Activated CD4-positive, alpha-beta T cell treated with anti-CD3 and anti-CD28 coated beads for 36 hours (primary cell): ENCODE data around the gene OR2V1. TPM values are rescaled to one million over a fixed set of nuclear protein-coding genes. Genes with fewer than 3 reads are reported as not detected.
"Not testable (repeated sequence)": the region's sequence is repeated elsewhere in the genome, so short reads cannot be mapped to it uniquely, and the experiment has no call there.

Experiments used
- ATAC-seq: fragments of 200-7000 bp; cut with Tn5 transposase; one replicate; pipeline ENCODE4 v1.10.0; 2021; ENCODE audit warnings: mild to moderate bottlenecking, moderate library complexity
- CTCF ChIA-PET: fragments of 350-600 bp; sonication (Branson Sonifier 250); formaldehyde crosslinking; loops from one replicate; lab custom pipeline; 2021; ENCODE audit warnings: antibody characterized with exemption; lab: Charles Lee
- POLR2A ChIA-PET: fragments of 350-600 bp; sonication (Branson Sonifier 250); formaldehyde crosslinking; loops from one replicate; lab custom pipeline; 2021; ENCODE audit warnings: antibody characterized with exemption, inconsistent platforms; lab: Charles Lee
- DNase-seq: peaks from one replicate; pipeline ENCODE4 v3.0.0-alpha.2; 2020
- H3K27ac Mint-ChIP-seq: one replicate; pipeline ENCODE4 v1.8.0; 2021; ENCODE audit warnings: mixed read lengths
- H3K27me3 Mint-ChIP-seq: one replicate; pipeline ENCODE4 v1.8.0; 2021; ENCODE audit warnings: mixed read lengths
- H3K36me3 Mint-ChIP-seq: one replicate; pipeline ENCODE4 v1.8.0; 2021; ENCODE audit warnings: low read depth, mixed read lengths
- H3K4me1 Mint-ChIP-seq: one replicate; pipeline ENCODE4 v1.8.0; 2021; ENCODE audit warnings: mixed read lengths
- H3K4me3 Mint-ChIP-seq: one replicate; pipeline ENCODE4 v1.8.0; 2021; ENCODE audit warnings: mild to moderate bottlenecking, moderate library complexity, mixed read lengths
- H3K9me3 Mint-ChIP-seq: one replicate; pipeline ENCODE4 v1.8.0; 2021; ENCODE audit warnings: low read depth, mixed read lengths
- intact Hi-C, 2 experiments: fragments of 100-400 bp; cut with DNase I in 1 of 2; cut with micrococcal nuclease in 1 of 2; formaldehyde crosslinking; loops; one replicate each; pipeline versions ENCODE4 v1.14.2 to v1.15.1; 2022 to 2024; cut with DNase I, micrococcal nuclease
- total RNA-seq, 2 experiments: library from RNA; stranded (reverse); gene quantifications; one replicate each; pipeline ENCODE4 v1.2.3, GENCODE V29; 2021

The OR2V1 gene
- total RNA-seq, 2 experiments from 2014 or later, result not detected

DNA sequence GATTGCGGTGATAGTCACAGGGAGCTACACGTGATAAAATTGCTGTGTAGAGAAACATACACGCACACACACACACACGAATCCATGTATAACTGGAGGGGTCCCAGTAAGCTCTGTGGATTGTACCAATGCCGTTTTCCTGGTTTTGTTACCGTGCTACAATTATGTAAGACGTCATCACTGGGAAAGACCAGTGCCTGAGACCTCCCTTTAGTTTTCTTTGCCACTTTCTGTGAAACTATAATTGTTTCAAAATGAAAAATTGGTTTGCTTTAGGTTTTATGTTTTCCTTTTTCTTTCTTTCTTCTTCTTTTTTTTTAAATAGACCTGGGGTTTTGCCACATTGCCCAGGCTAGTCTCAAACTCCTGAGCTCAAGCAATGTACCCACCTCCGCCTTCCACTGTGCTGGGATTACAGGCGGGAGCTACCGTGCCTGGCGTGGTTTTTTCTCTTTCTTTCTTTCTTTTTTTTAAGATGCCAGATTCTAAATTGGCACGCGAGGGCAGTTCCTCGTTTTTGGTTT lies 37.7 kb upstream of the OR2V1 start:
- H3K4me3 Mint-ChIP-seq, result no peak overlapping the region
- no peak for ATAC-seq
- H3K36me3 Mint-ChIP-seq, result no peaks in the 10 kb centered on the region
- no peaks in the 10 kb centered on the region for H3K9me3 Mint-ChIP-seq
- CTCF ChIA-PET, result interaction anchor here (0.7 to 2.1 kb wide), 6 partner anchors 16 to 86 kb away, joined by 3 to 10 read pairs (median 4); no protein-coding TSS in a partner anchor
- no peak for DNase-seq
- intact Hi-C loops, result loop anchor here in 1 of 2 experiments (10.0 kb wide), 1 partner anchor 874 kb away; the partner anchor contains the start of gene MAPK9
- no peak overlapping the region for H3K27ac Mint-ChIP-seq
- H3K27me3 Mint-ChIP-seq, result peaks cover 33% of the 10 kb centered on the region
- POLR2A ChIA-PET, result no interaction called here
- peaks cover 86% of the 10 kb centered on the region for H3K4me1 Mint-ChIP-seq

DNA sequence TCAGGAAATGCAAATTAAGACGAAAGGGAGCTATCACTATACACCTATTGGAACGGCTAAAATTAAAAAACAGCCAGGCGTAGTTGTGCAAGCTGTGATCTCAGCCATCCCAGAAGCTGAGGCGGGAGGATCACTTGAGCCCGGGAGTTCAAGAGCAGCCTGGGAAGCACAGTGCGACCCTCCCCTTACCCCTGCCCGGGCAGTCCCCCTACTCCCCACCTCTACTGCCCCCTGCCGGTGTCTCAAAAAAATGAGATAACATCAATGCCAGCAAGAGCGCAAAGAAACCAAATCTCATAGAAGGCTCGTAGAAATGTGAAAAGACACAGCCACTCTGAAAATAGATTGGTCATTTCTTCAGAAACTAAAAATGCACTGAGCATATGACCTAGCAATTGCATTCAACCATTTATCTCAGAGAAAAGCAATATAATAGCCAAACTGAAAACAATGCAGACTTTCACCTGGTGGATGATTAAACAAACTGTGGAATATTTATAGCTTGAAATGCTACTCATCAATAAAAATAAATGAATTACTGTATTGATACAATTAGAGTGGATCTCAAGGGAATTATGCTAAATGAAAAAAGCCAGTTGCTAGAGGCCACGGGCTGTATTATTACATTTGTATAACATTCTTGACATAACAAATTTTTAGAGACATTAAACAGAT lies 37.0 kb upstream of the OR2V1 start:
- Mint-ChIP-seq H3K27me3 (peaks cover 33% of the 10 kb centered on the region), H3K9me3 (no peaks in the 10 kb centered on the region), H3K4me1 (peaks cover 86% of the 10 kb centered on the region), H3K4me3 (no peak overlapping the region), H3K36me3 (no peaks in the 10 kb centered on the region), H3K27ac (no peak overlapping the region)
- ChIA-PET POLR2A (no interaction called here), CTCF (interaction anchor here (0.5 to 2.1 kb wide), 7 partner anchors 17 to 56 kb away, joined by 3 to 10 read pairs (median 3); no protein-coding TSS in a partner anchor)
- intact Hi-C loops, result loop anchor here in 1 of 2 experiments (10.0 kb wide), 1 partner anchor 873 kb away; the partner anchor contains the start of gene MAPK9
- ATAC-seq, result no peak
- DNase-seq, result peak; percentile 73

DNA sequence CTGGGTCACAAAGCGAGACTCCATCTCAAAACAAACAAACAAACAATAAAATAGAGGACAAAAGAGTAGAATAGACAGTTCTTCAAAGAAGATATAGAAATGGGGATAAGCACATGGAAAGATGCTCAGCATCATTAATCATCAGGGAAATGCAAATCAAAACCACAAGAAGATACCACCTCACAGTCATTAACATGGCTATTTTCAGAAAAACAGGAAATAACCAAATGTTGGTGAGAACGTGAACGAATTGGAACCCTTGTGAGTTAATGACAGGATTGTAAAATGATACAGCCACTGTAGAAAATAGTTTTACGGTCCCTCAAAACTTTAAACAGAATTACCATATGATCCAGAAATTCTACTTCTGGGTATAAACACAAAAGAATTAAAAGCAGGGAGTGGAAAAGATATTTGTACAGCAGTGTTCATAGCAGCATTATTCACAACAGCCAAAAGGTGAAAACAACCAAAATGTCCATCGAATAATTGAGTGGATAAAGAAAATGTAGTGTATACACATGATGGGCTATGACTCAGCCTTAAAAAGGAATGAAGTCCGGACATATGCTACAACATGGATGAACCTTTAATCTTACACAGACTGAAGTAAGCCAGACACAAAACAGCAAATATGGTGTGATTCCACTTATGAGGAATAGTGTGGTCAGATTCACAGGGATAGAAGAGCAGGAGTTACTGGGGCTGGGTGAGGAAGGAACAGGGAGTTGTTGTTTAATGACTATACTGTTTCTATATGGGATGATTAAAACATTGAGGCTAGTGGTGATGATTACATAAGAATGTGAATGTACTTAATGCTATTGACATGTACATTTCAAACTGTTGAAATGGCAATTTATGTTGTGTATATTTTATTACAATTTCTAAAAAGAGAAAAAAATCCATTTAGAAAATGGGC lies 36.1 kb upstream of the OR2V1 start:
- ATAC-seq, result peak; percentile 16
- H3K4me3 Mint-ChIP-seq, result no peak overlapping the region
- ChIA-PET POLR2A (no interaction called here), CTCF (interaction anchor here (0.6 to 1.7 kb wide), 5 partner anchors 13 to 57 kb away, joined by 3 to 6 read pairs (median 3); no protein-coding TSS in a partner anchor)
- intact Hi-C loops, result loop anchor here in 1 of 2 experiments (10.0 kb wide), 1 partner anchor 872 kb away; the partner anchor contains the start of gene MAPK9
- no peaks in the 10 kb centered on the region for H3K36me3 Mint-ChIP-seq
- H3K27ac Mint-ChIP-seq, result no peak overlapping the region
- peaks cover 32% of the 10 kb centered on the region for H3K27me3 Mint-ChIP-seq
- no peaks in the 10 kb centered on the region for H3K9me3 Mint-ChIP-seq
- peaks cover 82% of the 10 kb centered on the region for H3K4me1 Mint-ChIP-seq
- no peak for DNase-seq

DNA sequence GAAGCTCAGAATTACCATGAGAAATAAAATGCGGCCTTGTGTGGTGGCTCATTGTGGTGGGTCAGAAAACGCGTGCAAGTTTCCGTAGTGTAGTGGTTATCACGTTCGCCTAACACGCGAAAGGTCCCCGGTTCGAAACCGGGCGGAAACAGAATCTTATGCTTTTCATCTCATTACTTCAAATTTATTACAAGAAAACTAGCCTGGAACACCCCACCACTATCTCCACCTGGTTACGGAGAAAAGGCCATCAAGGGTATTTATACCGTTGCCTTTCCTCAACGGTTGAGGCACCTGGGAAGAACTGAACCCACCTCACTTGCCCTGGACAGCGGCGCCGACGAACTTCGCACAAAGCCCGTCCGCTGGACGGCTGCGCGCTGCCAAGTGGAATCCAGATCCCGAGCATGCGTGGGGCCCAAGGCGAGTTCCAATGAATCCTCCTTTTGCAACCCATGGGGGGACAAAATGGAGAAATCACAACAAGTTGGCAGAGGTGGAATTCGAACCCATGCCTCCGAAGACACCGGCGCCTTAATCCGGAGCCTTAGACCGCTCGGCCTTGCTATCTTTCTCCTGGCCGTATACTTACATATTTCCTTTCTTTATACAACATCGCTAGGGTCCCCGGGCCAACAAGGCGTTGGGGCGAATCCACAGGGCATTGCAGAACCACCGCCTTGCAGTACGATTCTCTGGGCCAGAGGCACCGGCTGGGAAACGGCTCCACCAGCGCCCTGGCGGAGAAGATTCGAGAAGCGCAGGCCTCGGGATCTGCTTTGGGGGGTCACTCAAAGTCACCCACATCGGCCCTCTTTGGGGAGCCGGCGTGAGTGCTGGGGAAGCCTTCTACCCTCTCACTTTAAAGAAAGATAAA lies 33.3 kb upstream of the OR2V1 start:
- Mint-ChIP-seq H3K27me3 (peaks cover 18% of the 10 kb centered on the region), H3K27ac (peak overlapping the region; percentile 93), H3K4me1 (peaks cover 81% of the 10 kb centered on the region), H3K4me3 (peak overlapping the region; percentile 71), H3K9me3 (no peaks in the 10 kb centered on the region), H3K36me3 (no peaks in the 10 kb centered on the region)
- ATAC-seq (no peak), DNase-seq (peak; percentile 55)
- intact Hi-C loops, result loop anchor here in 1 of 2 experiments (10.0 kb wide), 1 partner anchor 870 kb away; the partner anchor contains the start of gene MAPK9
- ChIA-PET CTCF (interaction anchor here (0.9 to 1.2 kb wide), 5 partner anchors 9 to 26 kb away, joined by 3 to 8 read pairs (median 3); no protein-coding TSS in a partner anchor), POLR2A (interaction anchor here (0.7 kb wide), 1 partner anchor 56 kb away, joined by 3 read pairs; no protein-coding TSS in a partner anchor)

DNA sequence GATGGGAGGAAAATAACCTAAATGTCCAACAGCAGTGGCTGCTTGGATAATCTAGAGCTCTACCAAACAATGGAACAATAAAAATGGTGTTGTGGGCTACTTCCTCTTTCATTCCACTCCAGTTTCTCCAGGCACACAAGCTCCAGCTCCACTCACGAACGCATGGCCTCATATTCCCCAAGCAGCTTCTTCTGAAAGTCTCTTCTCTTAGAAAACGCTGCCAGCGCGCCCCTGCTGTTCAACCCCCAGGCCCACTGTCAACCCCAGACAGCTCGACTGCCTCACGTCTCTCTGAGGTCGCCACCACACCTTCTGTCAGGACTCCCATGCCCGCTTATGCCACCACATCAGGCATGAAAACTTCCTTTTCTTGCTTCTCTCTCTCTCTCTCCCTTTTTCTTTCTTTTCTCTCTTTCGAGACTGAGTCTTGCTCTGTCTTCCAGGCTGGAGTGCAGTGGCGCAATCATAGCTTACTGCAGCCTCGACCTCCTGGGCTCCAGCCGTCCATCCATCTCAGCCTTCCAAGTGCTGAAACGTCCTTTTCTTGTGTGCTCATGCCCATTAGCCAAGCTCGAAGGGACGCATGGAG lies 32.6 kb upstream of the OR2V1 start:
- POLR2A ChIA-PET, result interaction anchor here (0.7 kb wide), 1 partner anchor 57 kb away, joined by 3 read pairs; no protein-coding TSS in a partner anchor
- intact Hi-C loops, result loop anchor here in 1 of 2 experiments (10.0 kb wide), 1 partner anchor 869 kb away; the partner anchor contains the start of gene MAPK9
- H3K36me3 Mint-ChIP-seq, result no peaks in the 10 kb centered on the region
- H3K9me3 Mint-ChIP-seq, result no peaks in the 10 kb centered on the region
- H3K27ac Mint-ChIP-seq, result peak overlapping the region; percentile 93
- ATAC-seq, result no peak
- peak; percentile 50 for DNase-seq
- H3K4me3 Mint-ChIP-seq, result peak overlapping the region; percentile 71
- CTCF ChIA-PET, result interaction anchor here (0.6 to 1.2 kb wide), 5 partner anchors 9 to 42 kb away, joined by 3 to 8 read pairs (median 3); no protein-coding TSS in a partner anchor
- peaks cover 76% of the 10 kb centered on the region for H3K4me1 Mint-ChIP-seq
- peaks cover 14% of the 10 kb centered on the region for H3K27me3 Mint-ChIP-seq

DNA sequence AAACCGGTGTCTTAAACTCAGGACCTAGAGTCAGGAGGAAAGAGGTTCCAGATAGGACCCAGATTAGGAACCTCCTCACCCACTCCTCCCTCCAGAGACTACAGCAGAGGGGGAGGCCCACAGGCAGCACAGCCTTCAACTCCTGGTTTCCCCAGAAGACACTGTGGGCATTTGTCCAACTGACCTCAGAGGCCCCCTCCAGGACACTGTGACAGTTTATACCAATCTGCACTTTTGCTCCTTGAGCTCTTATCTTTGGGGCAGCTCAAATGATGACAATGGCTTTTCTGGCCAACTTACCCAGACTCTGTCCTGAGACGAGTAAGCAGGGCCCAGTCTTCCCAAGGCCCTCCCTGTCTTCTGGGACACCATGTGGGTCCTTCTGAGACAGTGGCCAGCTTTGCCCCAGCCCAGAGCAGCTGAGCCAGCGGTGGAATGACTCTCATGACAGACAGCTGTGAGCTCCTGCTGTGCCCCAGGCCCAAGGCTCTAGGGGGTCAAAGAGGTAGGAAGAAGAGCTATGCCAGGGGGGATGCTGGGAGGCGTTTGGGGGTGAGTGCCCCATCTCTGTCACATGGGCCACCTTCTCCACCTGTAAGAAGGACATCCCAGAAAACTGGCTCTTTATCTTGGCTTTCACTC lies 30.7 kb upstream of the OR2V1 start:
- Mint-ChIP-seq H3K9me3 (no peaks in the 10 kb centered on the region), H3K27ac (peak overlapping the region; percentile 93), H3K4me1 (peaks cover 58% of the 10 kb centered on the region), H3K4me3 (peak overlapping the region; percentile 66), H3K27me3 (peaks cover 9% of the 10 kb centered on the region), H3K36me3 (no peaks in the 10 kb centered on the region)
- ChIA-PET CTCF (interaction anchor here (0.7 to 1.2 kb wide), 3 partner anchors 12 to 62 kb away, joined by 3 to 4 read pairs (median 4); no protein-coding TSS in a partner anchor), POLR2A (no interaction called here)
- intact Hi-C loops, result loop anchor here (1.0 to 10.0 kb wide), 8 partner anchors 12 to 867 kb away; partner anchors contain the start of genes MAPK9 (in 1 of the 2), MGAT1 (in 1 of the 2), TRIM52 (in 1 of the 2) and ZFP62 (in 1 of the 2)
- DNase-seq (no peak), ATAC-seq (no peak)

DNA sequence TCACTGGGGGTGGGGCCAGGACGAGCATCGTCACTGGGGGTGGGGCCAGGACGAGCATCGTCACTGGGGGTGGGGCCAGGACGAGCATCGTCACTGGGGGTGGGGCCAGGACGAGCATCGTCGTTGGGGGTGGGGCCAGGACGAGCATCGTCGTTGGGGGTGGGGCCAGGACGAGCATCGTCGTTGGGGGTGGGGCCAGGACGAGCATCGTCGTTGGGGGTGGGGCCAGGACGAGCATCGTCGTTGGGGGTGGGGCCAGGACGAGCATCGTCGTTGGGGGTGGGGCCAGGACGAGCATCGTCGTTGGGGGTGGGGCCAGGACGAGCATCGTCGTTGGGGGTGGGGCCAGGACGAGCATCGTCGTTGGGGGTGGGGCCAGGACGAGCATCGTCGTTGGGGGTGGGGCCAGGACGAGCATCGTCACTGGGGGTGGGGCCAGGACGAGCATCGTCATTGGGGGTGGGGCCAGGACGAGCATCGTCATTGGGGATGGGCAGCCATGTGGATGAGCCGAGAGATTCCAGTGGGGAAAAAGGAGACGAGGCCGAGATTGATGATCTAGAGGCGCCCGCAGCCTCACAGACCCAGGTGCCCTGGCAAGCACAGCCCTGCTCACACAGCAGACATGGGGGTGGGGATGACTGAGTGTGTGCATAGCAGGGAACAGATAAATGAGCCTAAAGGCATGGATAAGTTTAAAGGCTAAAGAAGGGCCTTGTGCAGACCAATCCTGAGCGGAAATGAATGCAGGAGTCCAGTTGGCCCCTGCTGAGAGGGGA lies 30.0 kb upstream of the OR2V1 start:
- H3K36me3 Mint-ChIP-seq, H3K27me3 Mint-ChIP-seq, H3K9me3 Mint-ChIP-seq, POLR2A ChIA-PET: not testable (repeated sequence)
- peak; percentile 28 for ATAC-seq
- CTCF ChIA-PET, result interaction anchor here (0.7 to 1.2 kb wide), 3 partner anchors 12 to 61 kb away, joined by 3 to 4 read pairs (median 4); no protein-coding TSS in a partner anchor
- Mint-ChIP-seq H3K4me1 (peaks cover 51% of the 10 kb centered on the region), H3K27ac (peak overlapping the region; percentile 93), H3K4me3 (peak overlapping the region; percentile 66)
- peak; percentile 72 for DNase-seq
- intact Hi-C loops, result loop anchor here (1.0 to 10.0 kb wide), 8 partner anchors 12 to 866 kb away; partner anchors contain the start of genes MAPK9 (in 1 of the 2), MGAT1 (in 1 of the 2), TRIM52 (in 1 of the 2) and ZFP62 (in 1 of the 2)

DNA sequence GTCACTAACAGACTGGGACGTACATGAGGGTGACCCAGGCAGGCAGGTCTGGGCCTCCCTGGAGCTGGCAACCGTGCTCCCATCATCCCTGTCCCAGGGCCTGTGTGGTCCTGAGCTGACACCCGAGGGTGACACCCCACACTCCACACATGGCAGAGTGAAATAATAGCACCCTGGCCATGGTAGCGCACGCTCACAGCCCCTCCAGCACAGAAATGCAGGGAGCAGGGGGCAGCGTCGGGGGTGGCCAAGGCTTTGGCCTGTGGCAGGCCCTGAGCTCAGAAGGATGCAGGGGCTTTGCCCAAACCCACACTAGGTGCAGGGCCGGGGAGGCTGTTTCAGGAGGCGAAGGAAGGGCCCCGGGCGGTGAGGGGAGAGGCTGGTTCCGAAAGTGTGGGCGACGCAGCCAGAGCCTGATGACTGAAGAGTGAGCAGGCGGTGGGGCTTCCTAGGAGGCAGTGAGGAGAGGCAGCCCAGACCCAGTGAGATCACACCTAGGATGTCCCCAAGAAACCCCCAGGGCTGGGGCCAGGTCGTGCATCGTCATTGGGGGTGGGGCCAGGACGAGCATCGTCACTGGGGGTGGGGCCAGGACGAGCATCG lies 29.3 kb upstream of the OR2V1 start:
- ChIA-PET CTCF (interaction anchor here (0.6 to 0.9 kb wide), 2 partner anchors 29 to 103 kb away, joined by 4 to 5 read pairs; no protein-coding TSS in a partner anchor), POLR2A (no interaction called here)
- DNase-seq, result peak; percentile 92
- H3K27ac Mint-ChIP-seq, result peak overlapping the region; percentile 83
- peak overlapping the region; percentile 55 for H3K4me3 Mint-ChIP-seq
- H3K4me1 Mint-ChIP-seq, result peaks cover 45% of the 10 kb centered on the region
- H3K36me3 Mint-ChIP-seq, result no peaks in the 10 kb centered on the region
- no peaks in the 10 kb centered on the region for H3K9me3 Mint-ChIP-seq
- H3K27me3 Mint-ChIP-seq, result peaks cover 3% of the 10 kb centered on the region
- intact Hi-C loops, result loop anchor here (2.0 to 10.0 kb wide), 5 partner anchors 29 to 865 kb away; partner anchors contain the start of genes MAPK9 (in 1 of the 2), MGAT1 (in 1 of the 2) and ZFP62 (in 1 of the 2)
- peak; percentile 89 for ATAC-seq
